Measurements from ENCODE around the gene TMEM198.

GRCh38 chr2:219543596-219544358 is at the start of gene TMEM198, which contains the start of gene CHPF:
- TF ChIP-seq EZH2phosphoT487 (IDR thresholded peaks at IDR 0.05; ENCODE audit: borderline replicate concordance, low read length) (no peak), CTCF (IDR thresholded peaks at IDR 0.05; ENCODE audit: low read depth, low read length, poor library complexity, severe bottlenecking) (no peak)

All from DOHH2 (cell line).